Anterior cingulate cortex (tissue), 58 donors: ENCODE results near the gene PUM2.
"Not testable (repeated sequence)": the region's sequence is repeated elsewhere in the genome, so short reads cannot be mapped to it uniquely, and the experiment has no call there.

Source experiments
- DNase-seq, 58 donors: peaks; one replicate each; lab custom pipeline; 2025; lab: John Stamatoyannopoulos, UW

PUM2 gene

GRCh38 chr2:20304411-20304810, 46.2 kb downstream of the PUM2 start:
- DNase-seq = peak in 1 of 58 donors; percentile 6

- DNase-seq = no peak
Observed at GRCh38 chr2:20303966-20304365, 46.7 kb downstream of the PUM2 start.

GRCh38 chr2:20302019-20302418, 48.6 kb downstream of the PUM2 start:
- DNase-seq = no peak

- DNase-seq = no peak
Observed at GRCh38 chr2:20300656-20301055, 50.0 kb downstream of the PUM2 start.

- DNase-seq = peak in 3 of 58 donors; percentile 8 to 28 (median 15)
Observed at GRCh38 chr2:20299113-20299512, 51.5 kb downstream of the PUM2 start.

GRCh38 chr2:20294231-20294630, 56.4 kb downstream of the PUM2 start:
- DNase-seq = no peak

GRCh38 chr2:20292984-20293383, 57.7 kb downstream of the PUM2 start:
- no peak for DNase-seq

- peak in 1 of 58 donors; percentile 8 for DNase-seq
Observed at GRCh38 chr2:20291846-20292408, 58.7 kb downstream of the PUM2 start.

- peak in 19 of 58 donors; percentile 5 to 57 (median 25) for DNase-seq
Observed at GRCh38 chr2:20291106-20291564, 59.5 kb downstream of the PUM2 start.

- no peak for DNase-seq
Observed at GRCh38 chr2:20288642-20289340, 61.9 kb downstream of the PUM2 start.

GRCh38 chr2:20282916-20283592, 67.6 kb downstream of the PUM2 start:
- DNase-seq = peak in 40 of 58 donors; percentile 11 to 80 (median 48)

- DNase-seq = no peak
Observed at GRCh38 chr2:20281876-20282275, 68.8 kb downstream of the PUM2 start.

GRCh38 chr2:20273042-20273441, 77.6 kb downstream of the PUM2 start:
- no peak for DNase-seq

GRCh38 chr2:20268317-20268716, 82.3 kb downstream of the PUM2 start:
- DNase-seq = not testable (repeated sequence)

- DNase-seq = no peak
Observed at GRCh38 chr2:20267529-20267928, 83.1 kb downstream of the PUM2 start.

GRCh38 chr2:20264629-20265028, 86.0 kb downstream of the PUM2 start:
- DNase-seq = no peak

GRCh38 chr2:20257411-20257810, 93.2 kb downstream of the PUM2 start:
- DNase-seq = no peak

- no peak for DNase-seq
Observed at GRCh38 chr2:20254731-20255130, 95.9 kb downstream of the PUM2 start.

- DNase-seq = no peak
Observed at GRCh38 chr2:20250436-20250835, 100.2 kb downstream of the PUM2 start.

GRCh38 chr2:20249170-20249569, 101.5 kb downstream of the PUM2 start:
- DNase-seq = no peak

GRCh38 chr2:20247084-20247483, 103.6 kb downstream of the PUM2 start:
- DNase-seq = no peak

GRCh38 chr2:20243637-20244036, 107.0 kb downstream of the PUM2 start:
- not testable (repeated sequence) for DNase-seq
